HUES64 (cell line): ENCODE data around the gene TTC17.

ENCODE experiments used
- H3K27ac ChIP-seq: 2 replicates; pipeline ENCODE4 v1.7.0; 2013; ENCODE audit warnings: low read depth, low read length, inconsistent platforms
- H3K27me3 ChIP-seq: 2 replicates; pipeline ENCODE4 v1.6.1; 2013; ENCODE audit warnings: mild to moderate bottlenecking, low read length; ENCODE audit not compliant: insufficient read depth
- H3K36me3 ChIP-seq: 2 replicates; pipeline ENCODE4 v1.6.1; 2013; ENCODE audit warnings: mild to moderate bottlenecking, low read length; ENCODE audit not compliant: insufficient read depth
- H3K4me1 ChIP-seq: 2 replicates; pipeline ENCODE4 v1.6.1; 2013; ENCODE audit warnings: mild to moderate bottlenecking, low read length, moderate library complexity; ENCODE audit not compliant: insufficient read depth
- H3K4me3 ChIP-seq: 2 replicates; pipeline ENCODE4 v1.5.1; 2013; ENCODE audit warnings: mild to moderate bottlenecking, low read length, moderate library complexity
- H3K9ac ChIP-seq: 2 replicates; pipeline ENCODE4 v1.6.1; 2013; ENCODE audit warnings: mild to moderate bottlenecking, low read depth, low read length
- H3K9me3 ChIP-seq: 2 replicates; pipeline ENCODE4 v1.6.1; 2013; ENCODE audit warnings: low read depth, low read length; ENCODE audit not compliant: insufficient read depth
- WGBS: fragments of 150-250, 120-280 bp; methylation state at CpG from one replicate; pipeline ENCODE4 v1.1.7; 2013; ENCODE audit warnings: missing lambda C conversion rate; 5-methylcytosine and 5-hydroxymethylcytosine counted together

Gene TTC17

GRCh38 chr11:43508511-43508918 is 149.8 kb downstream of the TTC17 start:
- H3K4me1 ChIP-seq = no peaks in the 10 kb centered on the region
- no peak overlapping the region for H3K4me3 ChIP-seq
- H3K9ac ChIP-seq = no peak overlapping the region
- H3K27me3 ChIP-seq = no peaks in the 10 kb centered on the region
- 86% methylated on average over 2 of the region's 3 CpGs for WGBS
- H3K27ac ChIP-seq = no peak overlapping the region
- no peaks in the 10 kb centered on the region for H3K9me3 ChIP-seq
- no peaks in the 10 kb centered on the region for H3K36me3 ChIP-seq

DNA sequence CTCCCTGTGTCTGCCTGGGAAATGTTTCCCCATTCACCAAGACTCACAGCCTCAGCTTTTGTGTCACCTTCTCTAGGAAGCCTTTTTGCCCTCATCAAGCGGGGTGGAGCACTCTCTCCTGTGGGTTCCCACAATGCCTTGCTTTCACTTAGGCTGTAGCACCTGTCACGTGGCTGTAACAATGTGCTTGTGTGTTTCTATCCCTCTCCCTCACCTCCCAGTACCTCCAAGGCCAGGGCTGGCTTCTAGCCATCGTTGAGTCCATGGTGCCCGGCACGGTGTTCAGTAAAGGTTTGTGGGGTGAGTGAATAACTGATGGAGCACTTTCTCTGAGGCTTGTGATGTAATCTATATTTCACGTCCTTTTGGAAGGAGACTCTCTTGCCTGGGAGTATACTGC is 153.2 kb downstream of the TTC17 start:
- 92% methylated on average over 6 of the region's 6 CpGs for WGBS
- no peaks in the 10 kb centered on the region for H3K27me3 ChIP-seq
- H3K9ac ChIP-seq = no peak overlapping the region

GRCh38 chr11:43515090-43515489 is 156.4 kb downstream of the TTC17 start:
- H3K27me3 ChIP-seq = no peaks in the 10 kb centered on the region; the same call in 1 of the 2 replicates
- no peaks in the 10 kb centered on the region; the same call in 1 of the 2 replicates for H3K4me1 ChIP-seq
- no peak overlapping the region for H3K9ac ChIP-seq

More for the DNA sequence above, 153.2 kb downstream of the TTC17 start:
- H3K9me3 ChIP-seq = no peaks in the 10 kb centered on the region
- H3K36me3 ChIP-seq = no peaks in the 10 kb centered on the region
- no peak overlapping the region for H3K27ac ChIP-seq
- H3K4me3 ChIP-seq = no peak overlapping the region
- H3K4me1 ChIP-seq = no peaks in the 10 kb centered on the region; the same call in 1 of the 2 replicates

DNA sequence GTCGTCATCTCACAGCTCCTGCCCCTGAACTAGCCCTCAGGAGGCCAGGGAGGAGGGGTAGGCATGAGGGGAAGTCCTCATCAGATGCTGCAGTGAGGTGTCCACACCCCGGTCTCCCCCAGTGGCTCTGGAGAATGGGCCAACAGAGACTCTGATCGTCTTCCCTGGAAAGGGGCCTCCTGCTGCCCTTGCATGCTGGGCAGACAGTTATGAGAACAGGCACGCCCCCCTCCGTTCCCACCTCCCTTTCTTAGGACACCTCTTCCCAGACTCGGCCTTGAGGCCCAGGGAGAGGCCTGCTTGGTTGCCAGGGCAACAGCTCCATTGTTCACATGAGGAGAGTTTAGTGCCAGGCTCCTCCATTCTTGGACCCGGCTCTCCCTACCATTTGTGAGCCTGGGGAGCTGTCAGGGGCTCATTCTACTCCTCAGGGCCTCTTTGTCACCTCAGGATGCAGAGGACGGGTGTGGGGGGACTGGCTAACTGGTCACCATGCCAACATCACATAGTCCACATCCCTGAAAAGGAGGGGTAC is 157.7 kb downstream of the TTC17 start:
- Histone ChIP-seq H3K9ac (no peak overlapping the region), H3K36me3 (no peaks in the 10 kb centered on the region), H3K4me1 (no peaks in the 10 kb centered on the region; the same call in 1 of the 2 replicates), H3K9me3 (0 out of 2 replicates have a peak, but pooled peaks cover 5% of the 10 kb centered on the region), H3K27me3 (no peaks in the 10 kb centered on the region; the same call in 1 of the 2 replicates), H3K4me3 (no peak overlapping the region), H3K27ac (no peak overlapping the region)
- WGBS = 66% methylated on average over 8 of the region's 8 CpGs

More at GRCh38 chr11:43515090-43515489, 156.4 kb downstream of the TTC17 start:
- H3K4me3 ChIP-seq = no peak overlapping the region
- no peaks in the 10 kb centered on the region for H3K9me3 ChIP-seq
- no peaks in the 10 kb centered on the region for H3K36me3 ChIP-seq
- WGBS = 61% methylated on average over 6 of the region's 6 CpGs
- H3K27ac ChIP-seq = no peak overlapping the region

DNA sequence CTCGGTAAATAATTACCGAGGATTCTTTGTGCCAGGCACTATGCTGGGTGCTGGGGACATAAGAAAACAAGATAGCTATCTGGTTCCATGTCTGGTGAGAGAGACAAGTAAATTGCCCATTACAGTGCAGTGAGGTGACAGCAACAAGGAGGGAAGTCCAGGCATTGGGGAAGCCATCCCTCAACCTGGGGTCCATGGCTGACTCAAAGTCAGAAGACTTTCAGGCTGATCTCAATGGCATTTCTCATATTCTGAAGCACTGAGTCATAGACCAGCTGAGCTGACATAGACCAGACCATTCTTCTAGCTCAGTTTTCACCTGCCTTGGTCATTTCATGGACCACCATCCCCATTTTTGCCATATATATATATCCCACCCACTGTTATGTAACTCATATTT is 158.8 kb downstream of the TTC17 start:
- Histone ChIP-seq H3K27ac (no peak overlapping the region), H3K27me3 (no peaks in the 10 kb centered on the region; the same call in 1 of the 2 replicates)
- 98% methylated on average over 2 of the region's 2 CpGs for WGBS

DNA sequence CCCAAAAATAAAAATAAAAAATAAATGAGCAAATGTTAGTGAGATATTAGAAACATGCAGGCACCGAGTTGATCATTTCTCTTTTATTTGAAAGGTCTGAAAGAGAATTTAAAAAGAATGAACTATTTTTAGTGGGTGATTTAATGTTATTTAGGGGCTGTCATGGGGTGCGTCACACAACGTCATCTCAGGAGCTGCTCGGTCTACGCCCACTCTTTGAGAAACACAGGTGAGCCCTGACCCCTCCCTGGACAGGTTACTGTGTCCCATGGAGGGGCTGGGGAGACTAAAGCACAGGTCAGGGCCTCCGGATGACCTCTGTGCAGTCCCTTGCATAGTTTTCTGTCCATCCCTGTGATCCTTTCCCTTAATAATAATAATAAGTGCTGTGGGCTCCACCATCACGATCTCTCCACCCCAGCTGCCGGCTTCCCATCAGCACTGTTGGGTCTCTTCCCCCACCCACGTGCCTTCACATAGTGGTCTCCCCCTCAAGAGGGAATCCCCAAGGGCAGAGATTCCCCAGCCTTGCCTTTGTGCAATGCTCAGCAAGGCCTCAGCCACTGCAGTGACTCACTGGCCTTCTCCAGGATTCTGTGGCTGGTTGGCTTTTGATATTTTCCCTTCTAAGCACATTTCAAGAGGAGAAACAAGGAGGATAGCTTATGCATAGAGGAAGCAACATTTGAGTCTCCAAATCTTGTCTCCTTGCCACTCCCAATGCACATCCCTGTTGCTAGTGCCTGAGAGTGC is 159.9 kb downstream of the TTC17 start:
- H3K9ac ChIP-seq = no peak overlapping the region
- no peaks in the 10 kb centered on the region; the same call in 1 of the 2 replicates for H3K27me3 ChIP-seq
- H3K9me3 ChIP-seq = 0 out of 2 replicates have a peak, but pooled peaks cover 5% of the 10 kb centered on the region
- no peaks in the 10 kb centered on the region for H3K36me3 ChIP-seq
- no peak overlapping the region for H3K4me3 ChIP-seq
- 75% methylated on average over 9 of the region's 9 CpGs for WGBS
- no peaks in the 10 kb centered on the region; the same call in 1 of the 2 replicates for H3K4me1 ChIP-seq
- no peak overlapping the region for H3K27ac ChIP-seq

More for the DNA sequence above, 158.8 kb downstream of the TTC17 start:
- 0 out of 2 replicates have a peak, but pooled peaks cover 5% of the 10 kb centered on the region for H3K9me3 ChIP-seq
- H3K36me3 ChIP-seq = no peaks in the 10 kb centered on the region
- H3K9ac ChIP-seq = no peak overlapping the region
- no peaks in the 10 kb centered on the region; the same call in 1 of the 2 replicates for H3K4me1 ChIP-seq
- no peak overlapping the region for H3K4me3 ChIP-seq

DNA sequence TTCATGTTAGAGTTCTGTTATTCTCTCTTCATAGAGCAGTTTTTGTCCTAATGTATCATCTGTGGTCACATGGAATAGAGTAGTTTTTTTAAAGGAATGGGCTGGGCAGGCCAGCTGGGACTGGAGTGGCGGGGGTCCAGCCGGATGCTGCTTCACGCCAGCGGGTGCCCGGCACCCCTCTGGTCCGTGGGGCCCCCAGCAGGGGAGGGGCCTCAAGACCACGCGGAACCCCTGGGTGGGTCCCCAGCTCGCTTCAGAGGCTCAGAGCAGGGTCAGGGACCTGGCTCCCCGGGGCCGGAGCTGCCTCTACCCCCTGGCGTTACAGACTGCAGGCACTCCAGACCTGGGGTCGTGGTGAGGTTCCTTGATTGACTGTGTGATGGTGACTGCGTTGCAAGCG is 162.8 kb downstream of the TTC17 start:
- WGBS = 92% methylated on average over 15 of the region's 15 CpGs
- no peak overlapping the region for H3K27ac ChIP-seq
- H3K4me3 ChIP-seq = no peak overlapping the region

GRCh38 chr11:43523632-43524031 is 164.9 kb downstream of the TTC17 start:
- 96% methylated on average over 2 of the region's 2 CpGs for WGBS

More for the DNA sequence above, 162.8 kb downstream of the TTC17 start:
- Histone ChIP-seq H3K27me3 (no peaks in the 10 kb centered on the region; the same call in 1 of the 2 replicates), H3K9me3 (0 out of 2 replicates have a peak, but pooled peaks cover 5% of the 10 kb centered on the region), H3K9ac (no peak overlapping the region), H3K4me1 (no peaks in the 10 kb centered on the region; the same call in 1 of the 2 replicates), H3K36me3 (no peaks in the 10 kb centered on the region)

GRCh38 chr11:43532041-43532440 is 173.3 kb downstream of the TTC17 start:
- Histone ChIP-seq H3K27me3 (no peaks in the 10 kb centered on the region), H3K9me3 (no peaks in the 10 kb centered on the region), H3K27ac (no peak overlapping the region), H3K4me3 (no peak overlapping the region), H3K36me3 (no peaks in the 10 kb centered on the region), H3K4me1 (no peaks in the 10 kb centered on the region), H3K9ac (no peak overlapping the region)
- 93% methylated on average over 5 of the region's 5 CpGs for WGBS

More at GRCh38 chr11:43523632-43524031, 164.9 kb downstream of the TTC17 start:
- H3K4me3 ChIP-seq = no peak overlapping the region
- no peak overlapping the region for H3K27ac ChIP-seq
- H3K4me1 ChIP-seq = no peaks in the 10 kb centered on the region
- no peak overlapping the region for H3K9ac ChIP-seq
- no peaks in the 10 kb centered on the region; the same call in 1 of the 2 replicates for H3K27me3 ChIP-seq
- no peaks in the 10 kb centered on the region for H3K36me3 ChIP-seq
- 0 out of 2 replicates have a peak, but pooled peaks cover 5% of the 10 kb centered on the region for H3K9me3 ChIP-seq

DNA sequence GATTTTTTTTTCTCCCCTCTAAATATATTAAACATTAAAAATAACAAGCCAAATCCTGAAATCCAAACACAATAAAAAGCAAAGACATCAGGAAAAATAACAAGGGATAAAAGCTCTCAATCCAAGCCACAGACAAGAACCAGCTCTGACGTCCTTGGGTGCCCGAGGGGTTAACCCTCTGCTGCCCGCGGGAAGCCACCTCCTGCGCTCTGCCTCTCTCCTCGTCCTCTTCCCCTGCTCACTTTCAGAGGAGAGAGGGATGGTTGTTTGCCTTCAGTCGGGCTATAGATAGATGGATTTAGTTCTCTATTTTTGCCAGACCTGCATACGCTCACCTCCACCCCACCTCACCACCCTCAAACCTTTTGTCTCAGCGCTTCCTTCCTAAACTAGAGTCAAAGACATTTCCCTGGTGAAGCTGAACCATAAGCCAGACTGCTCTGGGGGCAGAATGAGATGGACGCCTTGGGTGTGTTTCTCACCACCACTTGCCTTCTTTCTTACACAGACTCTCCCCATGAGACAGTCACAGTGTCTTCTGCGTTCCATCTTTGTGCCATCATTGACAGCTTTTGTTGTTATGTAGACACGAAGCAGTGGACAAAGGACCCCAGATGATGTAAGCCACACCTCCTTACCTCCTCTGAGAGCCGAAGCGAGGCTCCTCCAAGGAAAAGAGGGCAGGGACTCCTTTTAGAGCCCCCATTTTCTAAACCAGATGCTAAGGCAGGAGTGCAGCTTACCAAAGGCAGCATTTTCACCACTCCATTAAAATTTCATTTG is 179.3 kb downstream of the TTC17 start:
- Histone ChIP-seq H3K27ac (no peak overlapping the region), H3K9me3 (peaks cover 7% of the 10 kb centered on the region; the same call in 1 of the 2 replicates), H3K9ac (no peak overlapping the region), H3K4me3 (peak overlapping the region; percentile 26), H3K36me3 (no peaks in the 10 kb centered on the region), H3K4me1 (peaks cover 7% of the 10 kb centered on the region; the same call in 1 of the 2 replicates), H3K27me3 (peaks cover 13% of the 10 kb centered on the region)
- WGBS = 48% methylated on average over 12 of the region's 14 CpGs
